Panc1 (cell line): Measurements from ENCODE around the gene KAT2B. TPM values are rescaled to one million over a fixed set of nuclear protein-coding genes. Genes with fewer than 3 reads are reported as not detected.

ENCODE experiments used
- ATAC-seq: fragments of 200-7000 bp; cut with Tn5 transposase; 2 replicates; pipeline ENCODE4 v1.9.1; 2020; ENCODE audit warnings: mild to moderate bottlenecking, moderate library complexity
- BruUV-seq: library from RNA; stranded (reverse); fragments of 400-500 nt; replicated peaks from 2 replicates; lab custom pipeline; 2021; lab: Mats Ljungman, UMichigan
- CTCF ChIA-PET: fragments of 300-600 bp; sonication (Branson Sonifier 250); formaldehyde crosslinking; loops from one replicate; lab custom pipeline; 2022; ENCODE audit warnings: antibody characterized with exemption; lab: Charles Lee
- POLR2A ChIA-PET: fragments of 300-600 bp; sonication (Branson Sonifier 250); formaldehyde crosslinking; loops from one replicate; lab custom pipeline; 2022; ENCODE audit warnings: antibody characterized with exemption; lab: Charles Lee
- DNase-seq: peaks from one replicate; pipeline ENCODE4 v3.0.0-alpha.2; 2010; ENCODE audit warnings: low read depth, low spot score
- H3K27ac ChIP-seq: 2 replicates; pipeline ENCODE4 v1.5.1; 2011; ENCODE audit warnings: mild to moderate bottlenecking, low read length, inconsistent platforms
- H3K27me3 ChIP-seq: fragments of 200-500 bp; sonication (Bioruptor generic); 2 replicates; pipeline ENCODE4 v1.6.0; 2014; ENCODE audit warnings: low read length, inconsistent platforms; ENCODE audit not compliant: control insufficient read depth, insufficient read depth
- H3K36me3 ChIP-seq: fragments of 200-500 bp; sonication (Bioruptor generic); 2 replicates; pipeline ENCODE4 v1.5.1; 2014; ENCODE audit warnings: inconsistent platforms, mild to moderate bottlenecking, low read length, moderate library complexity; ENCODE audit not compliant: control insufficient read depth, insufficient read depth
- H3K4me1 ChIP-seq: 2 replicates; pipeline ENCODE4 v1.5.1; 2011; ENCODE audit warnings: inconsistent platforms, mild to moderate bottlenecking, low read length, moderate library complexity; ENCODE audit not compliant: control insufficient read depth, insufficient read depth
- H3K4me3 ChIP-seq, 2 experiments: 2 replicates each; pipeline ENCODE4 v1.5.1; 2011 to 2012; ENCODE audit warnings: low read depth in 2 of 2, low read length in 2 of 2, mild to moderate bottlenecking in 2 of 2, inconsistent platforms in 1 of 2, moderate library complexity in 1 of 2
- H3K9me3 ChIP-seq: fragments of 200-500 bp; sonication (Bioruptor generic); 2 replicates; pipeline ENCODE4 v1.5.1; 2014; ENCODE audit warnings: low read depth, mild to moderate bottlenecking, inconsistent platforms, low read length, moderate library complexity; ENCODE audit not compliant: control insufficient read depth, insufficient read depth
- POLR2AphosphoS5 ChIP-seq: IDR thresholded peaks from 2 replicates; pipeline ENCODE4 v1.6.1; 2012; ENCODE audit warnings: mild to moderate bottlenecking, low read depth, low read length, moderate library complexity
- SIN3A ChIP-seq: IDR thresholded peaks from 2 replicates; pipeline ENCODE4 v1.6.1; 2012; ENCODE audit warnings: low read depth, mild to moderate bottlenecking, low read length, moderate library complexity, borderline replicate concordance; ENCODE audit not compliant: insufficient read depth
- TCF7L2 ChIP-seq: IDR thresholded peaks from 2 replicates; pipeline ENCODE4 v1.6.1; 2011; ENCODE audit warnings: mild to moderate bottlenecking, low read depth, low read length, inconsistent platforms
- in situ Hi-C: cut with HindIII; loops from 2 replicates; pipeline ENCODE4 v1.10.0; 2016; ENCODE audit warnings: low sequenced_read_pairs, low pct_unique_long_range_greater_than_20kb
- intact Hi-C: fragments of 100-400 bp; cut with micrococcal nuclease; formaldehyde crosslinking; loops from one replicate; pipeline ENCODE4 v1.10.0; 2022; ENCODE audit not compliant: unreplicated experiment
- total RNA-seq: library from RNA; stranded (reverse); gene quantifications from one replicate; pipeline ENCODE4 v1.2.1, GENCODE V29; 2021; ENCODE audit not compliant: unreplicated experiment
- TF ChIP-seq, protein P1 (sequence below), 2 experiments: IDR thresholded peaks; 2 replicates each; pipeline ENCODE4 v1.6.1; 2011 to 2012; ENCODE audit warnings: low read depth in 2 of 2, control low read depth in 1 of 2, low read length in 1 of 2, mild to moderate bottlenecking in 1 of 2, moderate library complexity in 1 of 2; ENCODE audit not compliant: insufficient read depth in 1 of 2
- TF ChIP-seq, protein P2 (sequence below): fragments of 450-650 bp; IDR thresholded peaks from 2 replicates; pipeline ENCODE4 v1.5.1; 2017; ENCODE audit warnings: mild to moderate bottlenecking

The KAT2B gene
- total RNA-seq, 1 experiment from 2014 or later = 16.4 TPM

DNA sequence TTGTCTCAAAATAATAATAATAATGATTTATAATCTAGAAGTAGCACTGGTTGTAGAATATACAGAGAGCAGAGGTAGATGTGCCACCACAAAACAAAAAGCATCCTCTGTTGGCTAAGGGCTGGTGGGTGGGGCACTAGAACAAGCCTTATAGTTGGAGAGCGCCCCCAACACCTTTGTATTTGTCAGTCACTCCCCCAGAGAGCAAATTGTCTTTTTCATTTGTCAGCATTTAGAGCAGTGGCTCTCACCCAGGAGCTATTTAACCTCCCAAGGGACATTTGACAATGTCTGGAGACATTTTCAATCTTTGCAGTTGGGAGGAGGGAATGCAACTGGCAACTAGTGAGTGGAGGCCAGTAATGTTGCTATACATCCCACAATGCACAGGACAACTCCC lies 6.3 kb downstream of the KAT2B start:
- H3K36me3 ChIP-seq = no peaks in the 10 kb centered on the region
- no TSS peak for BruUV-seq
- intact Hi-C loops (no loop called here), in situ Hi-C loops (no loop called here)
- no peak for TF ChIP-seq TCF7L2
- TF ChIP-seq, protein P1, sequence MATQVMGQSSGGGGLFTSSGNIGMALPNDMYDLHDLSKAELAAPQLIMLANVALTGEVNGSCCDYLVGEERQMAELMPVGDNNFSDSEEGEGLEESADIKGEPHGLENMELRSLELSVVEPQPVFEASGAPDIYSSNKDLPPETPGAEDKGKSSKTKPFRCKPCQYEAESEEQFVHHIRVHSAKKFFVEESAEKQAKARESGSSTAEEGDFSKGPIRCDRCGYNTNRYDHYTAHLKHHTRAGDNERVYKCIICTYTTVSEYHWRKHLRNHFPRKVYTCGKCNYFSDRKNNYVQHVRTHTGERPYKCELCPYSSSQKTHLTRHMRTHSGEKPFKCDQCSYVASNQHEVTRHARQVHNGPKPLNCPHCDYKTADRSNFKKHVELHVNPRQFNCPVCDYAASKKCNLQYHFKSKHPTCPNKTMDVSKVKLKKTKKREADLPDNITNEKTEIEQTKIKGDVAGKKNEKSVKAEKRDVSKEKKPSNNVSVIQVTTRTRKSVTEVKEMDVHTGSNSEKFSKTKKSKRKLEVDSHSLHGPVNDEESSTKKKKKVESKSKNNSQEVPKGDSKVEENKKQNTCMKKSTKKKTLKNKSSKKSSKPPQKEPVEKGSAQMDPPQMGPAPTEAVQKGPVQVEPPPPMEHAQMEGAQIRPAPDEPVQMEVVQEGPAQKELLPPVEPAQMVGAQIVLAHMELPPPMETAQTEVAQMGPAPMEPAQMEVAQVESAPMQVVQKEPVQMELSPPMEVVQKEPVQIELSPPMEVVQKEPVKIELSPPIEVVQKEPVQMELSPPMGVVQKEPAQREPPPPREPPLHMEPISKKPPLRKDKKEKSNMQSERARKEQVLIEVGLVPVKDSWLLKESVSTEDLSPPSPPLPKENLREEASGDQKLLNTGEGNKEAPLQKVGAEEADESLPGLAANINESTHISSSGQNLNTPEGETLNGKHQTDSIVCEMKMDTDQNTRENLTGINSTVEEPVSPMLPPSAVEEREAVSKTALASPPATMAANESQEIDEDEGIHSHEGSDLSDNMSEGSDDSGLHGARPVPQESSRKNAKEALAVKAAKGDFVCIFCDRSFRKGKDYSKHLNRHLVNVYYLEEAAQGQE (IDR thresholded peaks at IDR 0.05; ENCODE audit: insufficient read depth in 1 of 2, low read depth in 2 of 2, low read length in 1 of 2) = no peak
- TF ChIP-seq, protein P2, sequence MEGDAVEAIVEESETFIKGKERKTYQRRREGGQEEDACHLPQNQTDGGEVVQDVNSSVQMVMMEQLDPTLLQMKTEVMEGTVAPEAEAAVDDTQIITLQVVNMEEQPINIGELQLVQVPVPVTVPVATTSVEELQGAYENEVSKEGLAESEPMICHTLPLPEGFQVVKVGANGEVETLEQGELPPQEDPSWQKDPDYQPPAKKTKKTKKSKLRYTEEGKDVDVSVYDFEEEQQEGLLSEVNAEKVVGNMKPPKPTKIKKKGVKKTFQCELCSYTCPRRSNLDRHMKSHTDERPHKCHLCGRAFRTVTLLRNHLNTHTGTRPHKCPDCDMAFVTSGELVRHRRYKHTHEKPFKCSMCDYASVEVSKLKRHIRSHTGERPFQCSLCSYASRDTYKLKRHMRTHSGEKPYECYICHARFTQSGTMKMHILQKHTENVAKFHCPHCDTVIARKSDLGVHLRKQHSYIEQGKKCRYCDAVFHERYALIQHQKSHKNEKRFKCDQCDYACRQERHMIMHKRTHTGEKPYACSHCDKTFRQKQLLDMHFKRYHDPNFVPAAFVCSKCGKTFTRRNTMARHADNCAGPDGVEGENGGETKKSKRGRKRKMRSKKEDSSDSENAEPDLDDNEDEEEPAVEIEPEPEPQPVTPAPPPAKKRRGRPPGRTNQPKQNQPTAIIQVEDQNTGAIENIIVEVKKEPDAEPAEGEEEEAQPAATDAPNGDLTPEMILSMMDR = no peak
- no peak for TF ChIP-seq SIN3A
- no peak for TF ChIP-seq POLR2AphosphoS5
- peaks cover 6% of the 10 kb centered on the region for H3K4me1 ChIP-seq
- ATAC-seq = no peak
- CTCF ChIA-PET = no interaction called here
- H3K4me3 ChIP-seq = no peak overlapping the region
- no peaks in the 10 kb centered on the region for H3K9me3 ChIP-seq
- no peak overlapping the region for H3K27ac ChIP-seq
- DNase-seq = no peak
- H3K27me3 ChIP-seq = no peaks in the 10 kb centered on the region
- POLR2A ChIA-PET = no interaction called here

DNA sequence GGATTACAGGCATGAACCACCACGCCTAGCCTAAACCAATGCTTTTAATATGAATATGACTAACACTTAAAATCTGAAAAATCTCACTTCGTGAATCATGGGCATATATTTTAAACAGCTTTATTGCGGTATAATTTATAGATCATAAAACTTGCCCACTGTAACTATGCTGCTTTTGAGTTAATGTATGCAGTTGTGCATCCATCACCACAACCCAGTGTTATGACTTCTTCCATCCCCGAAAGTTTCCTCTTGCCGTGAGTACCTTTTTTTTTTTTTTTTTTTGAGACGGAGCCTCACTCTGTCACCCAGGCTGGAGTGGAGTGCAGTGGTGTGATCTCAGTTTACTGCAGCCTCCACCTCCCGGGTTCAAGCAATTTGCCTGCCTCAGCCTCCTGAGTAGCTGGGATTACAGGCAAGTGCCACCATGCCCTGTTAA lies 7.1 kb downstream of the KAT2B start:
- no peak overlapping the region for H3K27ac ChIP-seq
- in situ Hi-C loops = no loop called here
- no peaks in the 10 kb centered on the region for H3K9me3 ChIP-seq
- POLR2A ChIA-PET = no interaction called here
- H3K4me3 ChIP-seq = no peak overlapping the region
- ATAC-seq = no peak
- H3K4me1 ChIP-seq = peaks cover 3% of the 10 kb centered on the region; the same call in 1 of the 2 replicates
- no peaks in the 10 kb centered on the region for H3K27me3 ChIP-seq
- intact Hi-C loops = no loop called here
- CTCF ChIA-PET = interaction anchor here (0.7 kb wide), 1 partner anchor 1402 kb away, joined by 10 read pairs; no protein-coding TSS in a partner anchor
- H3K36me3 ChIP-seq = no peaks in the 10 kb centered on the region
- no TSS peak for BruUV-seq
- DNase-seq = no peak
- TF ChIP-seq POLR2AphosphoS5 (no peak), SIN3A (no peak), TCF7L2 (no peak)
- TF ChIP-seq, protein P1 (IDR thresholded peaks at IDR 0.05; ENCODE audit: insufficient read depth in 1 of 2, low read depth in 2 of 2, low read length in 1 of 2) = no peak
- TF ChIP-seq, protein P2 = no peak
